ENCODE data around the gene COMMD4.
"Not testable (repeated sequence)": the region's sequence is repeated elsewhere in the genome, so short reads cannot be mapped to it uniquely, and the experiment has no call there.

COMMD4 gene

GRCh38 chr15:75332093-75332492 is 3.8 kb upstream of the COMMD4 start:
- DNase-seq (ENCODE audit: low read depth in 2 of 3, low spot score in 2 of 3): not testable (repeated sequence)

GRCh38 chr15:75333654-75334419 is 2.0 kb upstream of the COMMD4 start:
- not testable (repeated sequence) for DNase-seq (ENCODE audit: low read depth in 2 of 3, low spot score in 2 of 3)

- DNase-seq (ENCODE audit: low read depth in 2 of 3, low spot score in 2 of 3): no peak
These were observed 554 bp upstream of the COMMD4 start for GRCh38 chr15:75335313-75335704.

- DNase-seq (ENCODE audit: low read depth in 2 of 3, low spot score in 2 of 3): no peak
These were observed 2.9 kb downstream of the COMMD4 start for GRCh38 chr15:75338661-75339240.

- DNase-seq (ENCODE audit: low read depth in 2 of 3, low spot score in 2 of 3): no peak
These were observed 3.8 kb downstream of the COMMD4 start for GRCh38 chr15:75339531-75340240.

GRCh38 chr15:75342221-75342620 is 6.4 kb downstream of the COMMD4 start:
- no peak for DNase-seq (ENCODE audit: low read depth in 2 of 3, low spot score in 2 of 3)

GRCh38 chr15:75343953-75344352 is 8.1 kb downstream of the COMMD4 start:
- DNase-seq (ENCODE audit: low read depth in 2 of 3, low spot score in 2 of 3): not testable (repeated sequence)

GRCh38 chr15:75346796-75347221 is 10.9 kb downstream of the COMMD4 start, which contains the start of gene NEIL1:
Gene NEIL1, plus strand, starts transcription at chr15:75347039. Its CDS starts 1,867 bp downstream, at chr15:75348906.
- no peak for DNase-seq (ENCODE audit: low read depth in 2 of 3, low spot score in 2 of 3)

- peak in 1 of 3 experiments; percentile 29 for DNase-seq (ENCODE audit: low read depth in 2 of 3, low spot score in 2 of 3)
These were observed 11.6 kb downstream of the COMMD4 start for GRCh38 chr15:75347222-75348033.

- no peak for DNase-seq (ENCODE audit: low read depth in 2 of 3, low spot score in 2 of 3)
These were observed 12.2 kb downstream of the COMMD4 start for GRCh38 chr15:75348034-75348561.

- no peak for DNase-seq (ENCODE audit: low read depth in 2 of 3, low spot score in 2 of 3)
These were observed 12.9 kb downstream of the COMMD4 start for GRCh38 chr15:75348562-75349350.

- DNase-seq (ENCODE audit: low read depth in 2 of 3, low spot score in 2 of 3): not testable (repeated sequence)
These were observed 13.4 kb downstream of the COMMD4 start for GRCh38 chr15:75349351-75349669.

- peak; percentile 26 to 63 (median 60) for DNase-seq (ENCODE audit: low read depth in 2 of 3, low spot score in 2 of 3)
These were observed 14.2 kb downstream of the COMMD4 start for GRCh38 chr15:75349851-75350588.

- no peak for DNase-seq (ENCODE audit: low read depth in 2 of 3, low spot score in 2 of 3)
These were observed 14.9 kb downstream of the COMMD4 start for GRCh38 chr15:75350601-75351361.

GRCh38 chr15:75352186-75353080 is 16.6 kb downstream of the COMMD4 start:
- no peak for DNase-seq (ENCODE audit: low read depth in 2 of 3, low spot score in 2 of 3)

GRCh38 chr15:75353604-75354003 is 17.7 kb downstream of the COMMD4 start:
- no peak for DNase-seq (ENCODE audit: low read depth in 2 of 3, low spot score in 2 of 3)

- DNase-seq (ENCODE audit: low read depth in 2 of 3, low spot score in 2 of 3): no peak
These were observed 18.6 kb downstream of the COMMD4 start for GRCh38 chr15:75354454-75354853.

- DNase-seq (ENCODE audit: low read depth in 2 of 3, low spot score in 2 of 3): no peak
These were observed 19.5 kb downstream of the COMMD4 start for GRCh38 chr15:75355369-75355768.

All from activated CD8-positive, alpha-beta memory T cell treated with anti-CD3 and anti-CD28 coated beads for 48 hours (primary cell).